OCI-M2 (cell line): Measurements from ENCODE around the gene SLC23A2.
"Not testable (repeated sequence)": the region's sequence is repeated elsewhere in the genome, so short reads cannot be mapped to it uniquely, and the experiment has no call there.

Experiments
- DNase-seq: peaks from one replicate; lab custom pipeline; 2025; ENCODE audit not compliant: unreplicated experiment; lab: John Stamatoyannopoulos, UW

The SLC23A2 gene

DNA sequence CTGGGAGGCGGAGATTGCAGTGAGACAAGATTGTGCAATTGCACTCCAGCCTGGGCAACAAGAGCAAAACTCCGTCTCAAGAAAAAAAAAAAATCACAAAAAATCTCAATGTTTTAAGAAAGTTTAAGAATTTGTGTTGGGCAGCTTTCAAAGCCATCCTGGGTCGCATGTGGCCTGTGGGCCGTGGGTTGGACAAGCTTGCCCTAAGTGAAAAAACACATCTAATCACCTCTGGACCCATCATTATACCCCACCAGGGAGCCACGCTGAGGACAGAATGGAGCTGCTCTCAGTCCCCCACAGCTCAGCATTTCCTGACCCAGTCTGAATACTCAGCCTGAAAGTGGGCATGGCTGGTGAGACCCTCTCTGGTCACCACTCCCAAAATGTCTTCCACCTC is 150.3 kb downstream of the SLC23A2 start:
- no peak for DNase-seq

DNA sequence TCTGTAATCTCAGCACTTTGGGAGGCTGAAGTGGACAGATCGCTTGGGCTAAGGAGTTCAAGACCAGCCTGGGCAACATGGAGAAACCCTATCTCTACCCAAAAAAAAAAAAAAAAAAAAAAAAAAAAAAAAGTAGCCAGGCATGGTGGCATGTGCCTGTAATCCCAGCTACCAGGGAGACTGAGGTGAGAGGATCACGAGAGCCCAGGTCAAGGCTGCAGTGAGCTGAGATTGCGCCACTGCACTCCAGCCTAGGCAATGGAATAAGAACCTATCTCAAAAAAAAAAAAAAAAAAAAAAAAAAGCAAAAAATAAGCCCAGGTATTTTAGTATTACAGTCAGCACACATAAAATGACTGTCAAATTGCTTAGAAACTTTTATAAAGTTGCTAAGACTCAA is 152.5 kb downstream of the SLC23A2 start:
- not testable (repeated sequence) for DNase-seq

DNA sequence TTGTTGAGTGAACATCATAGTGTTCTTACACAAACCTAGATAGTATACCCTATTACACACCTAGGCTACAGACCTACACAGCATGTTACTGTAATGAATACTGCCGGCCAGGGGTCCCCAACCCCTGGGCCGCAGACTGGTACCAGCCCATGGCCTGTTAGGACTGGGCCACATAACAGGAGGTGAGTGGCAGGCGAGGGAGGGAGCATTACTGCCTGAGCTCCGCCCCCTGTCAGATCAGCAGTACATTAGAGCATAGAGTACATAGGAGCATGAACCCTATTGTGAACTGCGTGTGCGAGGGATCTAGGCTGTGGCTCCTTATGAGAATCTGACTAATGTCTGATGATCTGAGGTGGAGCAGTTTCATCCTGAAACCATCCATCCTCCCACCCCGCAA is 153.3 kb downstream of the SLC23A2 start:
- DNase-seq: no peak

DNA sequence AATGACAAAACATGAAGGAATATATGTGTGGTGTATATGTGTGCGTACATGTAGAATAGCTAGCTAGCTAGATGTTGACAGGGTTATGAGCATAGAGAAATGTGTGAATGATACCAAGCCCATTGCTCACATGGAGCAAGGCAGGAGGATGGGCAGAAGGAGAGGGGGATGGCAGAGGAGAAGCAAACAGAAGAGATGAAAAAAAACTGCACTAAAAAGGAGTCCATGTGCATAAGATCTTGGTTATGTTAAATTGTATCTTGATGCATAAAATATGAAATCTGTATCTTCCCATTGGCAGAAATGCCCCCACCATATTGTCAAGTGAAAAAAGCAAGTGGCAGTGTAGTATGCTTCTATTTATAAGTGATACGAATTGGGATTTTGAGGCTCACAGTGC is 154.5 kb downstream of the SLC23A2 start:
- DNase-seq: no peak

DNA sequence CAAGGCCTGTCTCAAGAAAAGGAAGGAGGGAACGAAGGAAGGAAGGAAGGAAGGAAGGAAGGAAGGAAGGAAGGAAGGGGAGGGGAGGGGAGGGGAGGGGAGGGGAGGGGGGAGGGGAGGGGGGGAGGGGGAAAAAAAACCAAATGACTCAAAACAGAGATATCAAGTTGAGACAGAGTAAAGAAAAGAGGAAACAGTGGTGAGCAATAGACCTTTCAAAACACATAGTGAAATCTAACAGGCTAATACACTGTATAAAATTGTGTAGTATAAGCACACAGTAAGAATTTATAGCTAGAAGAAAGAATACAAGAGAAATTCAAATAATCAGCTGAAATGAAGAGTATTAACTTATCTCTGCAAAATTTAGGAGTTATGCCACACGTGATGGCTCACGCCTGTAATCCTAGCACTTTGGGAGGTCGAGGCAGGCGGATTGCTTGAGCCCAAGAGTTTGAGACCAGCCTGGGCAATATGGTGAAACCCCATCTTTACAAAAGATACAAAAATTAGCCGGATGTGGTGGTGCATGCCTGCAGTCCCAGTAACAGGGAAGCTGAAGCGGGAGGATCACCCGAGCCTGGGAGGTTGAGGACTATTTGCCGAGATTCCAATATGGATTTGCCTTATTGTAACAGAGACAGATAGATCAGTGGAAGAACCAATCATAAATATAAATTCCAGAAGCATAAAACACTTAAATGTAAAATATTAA is 156.4 kb downstream of the SLC23A2 start:
- DNase-seq: no peak

DNA sequence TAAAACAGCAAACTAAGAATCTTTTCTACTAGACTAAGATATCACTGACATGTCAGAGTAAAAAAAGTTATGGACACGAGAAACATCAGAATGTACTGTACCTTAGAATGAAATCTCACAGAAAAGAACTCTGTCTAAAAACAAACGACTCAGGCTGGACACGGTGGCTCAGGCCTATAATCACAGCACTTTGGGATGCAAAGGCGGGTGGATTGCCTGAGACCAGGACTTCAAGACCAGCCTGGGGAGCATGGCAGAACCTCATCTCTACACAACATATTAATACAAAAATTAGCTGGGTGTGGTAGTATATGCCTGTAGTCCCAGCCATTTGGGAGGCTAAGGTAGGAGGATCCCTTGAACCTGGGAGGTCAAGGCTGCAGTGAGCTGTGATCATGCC is 157.0 kb downstream of the SLC23A2 start:
- no peak for DNase-seq

DNA sequence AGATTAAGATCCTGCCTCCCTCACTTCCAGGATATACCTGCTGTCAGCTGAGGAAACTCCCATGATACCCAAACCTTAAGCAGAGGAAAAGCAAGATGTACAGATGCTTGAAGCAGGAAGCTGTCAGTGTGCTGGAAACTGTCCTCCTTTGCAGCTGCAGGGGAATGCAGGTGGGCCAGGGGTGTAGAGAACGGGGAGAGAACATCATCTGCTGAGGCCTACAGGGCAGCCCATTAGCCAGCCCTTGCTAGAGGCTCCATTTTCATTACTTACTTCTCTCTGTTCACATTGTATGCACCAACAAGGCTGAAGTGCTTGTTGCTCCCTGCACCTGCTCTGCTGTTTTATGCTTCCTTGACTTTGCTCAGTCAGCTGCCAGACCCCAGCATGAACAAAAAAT is 160.5 kb downstream of the SLC23A2 start:
- DNase-seq: no peak

DNA sequence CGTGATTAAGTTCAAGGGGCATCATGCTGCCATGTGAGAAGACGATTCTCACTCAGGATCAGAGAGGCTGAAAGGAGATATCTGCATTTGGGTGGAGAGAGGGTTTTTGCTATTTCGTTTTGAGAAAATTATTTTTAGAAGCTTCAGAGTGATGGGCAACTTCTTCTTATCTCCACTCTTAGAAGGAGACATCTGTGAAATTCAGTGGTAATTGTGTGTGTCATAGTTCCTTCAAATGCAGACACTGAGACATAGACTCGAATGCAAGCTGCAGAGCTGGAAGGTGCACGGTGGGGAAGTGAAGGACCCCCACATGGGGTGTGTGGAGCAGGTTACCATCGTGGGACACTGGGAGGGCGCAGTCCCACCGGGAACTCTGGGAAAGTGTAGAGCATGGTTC is 162.8 kb downstream of the SLC23A2 start:
- no peak for DNase-seq

DNA sequence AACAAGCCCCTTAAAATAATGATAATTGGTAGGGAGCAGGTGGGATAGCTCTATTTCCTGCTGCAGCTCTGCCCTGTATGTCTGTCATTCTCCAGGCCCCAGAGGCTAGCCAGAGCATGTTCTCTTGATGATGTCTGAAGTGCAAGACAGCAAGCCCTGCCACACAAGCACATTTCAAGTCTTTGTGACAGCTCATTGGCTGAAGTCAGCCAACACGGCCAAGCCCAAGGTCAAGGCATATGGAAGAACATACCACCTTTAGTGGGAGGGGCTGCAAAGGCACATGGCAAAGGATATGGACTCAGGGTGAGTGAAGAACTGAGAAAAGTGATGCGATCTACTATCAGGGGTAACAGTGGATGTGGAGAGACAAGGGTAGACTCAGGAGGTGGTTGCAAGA is 163.6 kb downstream of the SLC23A2 start:
- no peak for DNase-seq

DNA sequence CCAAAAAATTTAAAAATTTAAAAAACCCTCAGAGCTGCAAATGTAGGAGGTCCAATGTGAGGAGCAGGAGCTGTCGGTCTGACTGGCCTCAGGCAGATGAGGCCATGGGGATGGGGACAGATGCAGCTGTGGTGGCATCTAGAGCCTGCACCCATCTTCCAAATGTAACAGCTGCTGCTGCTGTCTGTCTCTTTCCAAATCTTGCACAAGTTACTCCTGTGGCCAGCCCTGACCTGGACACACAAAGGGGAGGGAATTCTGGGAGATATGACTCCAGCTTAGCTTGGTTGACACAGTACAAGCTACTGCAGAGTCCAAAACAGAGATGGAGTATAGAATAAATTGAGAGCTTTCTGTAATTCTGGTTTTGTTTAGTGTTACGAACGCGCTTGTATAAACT is 164.4 kb downstream of the SLC23A2 start:
- DNase-seq: no peak

DNA sequence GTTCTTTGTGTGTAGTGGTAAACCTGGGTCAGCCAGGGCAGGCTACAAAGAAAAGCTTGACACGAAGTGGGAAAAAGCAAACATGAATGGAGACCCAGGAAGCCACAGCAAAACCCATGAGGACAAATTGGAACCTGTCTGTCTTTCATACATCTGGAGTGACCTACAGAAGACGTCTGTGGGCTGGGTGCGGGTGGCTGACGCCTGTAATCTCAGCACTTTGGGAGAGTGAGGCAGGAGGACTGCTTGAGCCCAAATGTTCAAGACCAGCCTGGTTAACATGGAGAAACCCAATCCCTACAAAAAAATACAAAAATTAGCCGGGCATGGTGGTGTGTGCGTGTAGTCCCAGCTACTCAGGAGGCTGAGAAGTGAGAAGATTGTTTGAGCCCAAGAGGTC is 164.8 kb downstream of the SLC23A2 start:
- no peak for DNase-seq

DNA sequence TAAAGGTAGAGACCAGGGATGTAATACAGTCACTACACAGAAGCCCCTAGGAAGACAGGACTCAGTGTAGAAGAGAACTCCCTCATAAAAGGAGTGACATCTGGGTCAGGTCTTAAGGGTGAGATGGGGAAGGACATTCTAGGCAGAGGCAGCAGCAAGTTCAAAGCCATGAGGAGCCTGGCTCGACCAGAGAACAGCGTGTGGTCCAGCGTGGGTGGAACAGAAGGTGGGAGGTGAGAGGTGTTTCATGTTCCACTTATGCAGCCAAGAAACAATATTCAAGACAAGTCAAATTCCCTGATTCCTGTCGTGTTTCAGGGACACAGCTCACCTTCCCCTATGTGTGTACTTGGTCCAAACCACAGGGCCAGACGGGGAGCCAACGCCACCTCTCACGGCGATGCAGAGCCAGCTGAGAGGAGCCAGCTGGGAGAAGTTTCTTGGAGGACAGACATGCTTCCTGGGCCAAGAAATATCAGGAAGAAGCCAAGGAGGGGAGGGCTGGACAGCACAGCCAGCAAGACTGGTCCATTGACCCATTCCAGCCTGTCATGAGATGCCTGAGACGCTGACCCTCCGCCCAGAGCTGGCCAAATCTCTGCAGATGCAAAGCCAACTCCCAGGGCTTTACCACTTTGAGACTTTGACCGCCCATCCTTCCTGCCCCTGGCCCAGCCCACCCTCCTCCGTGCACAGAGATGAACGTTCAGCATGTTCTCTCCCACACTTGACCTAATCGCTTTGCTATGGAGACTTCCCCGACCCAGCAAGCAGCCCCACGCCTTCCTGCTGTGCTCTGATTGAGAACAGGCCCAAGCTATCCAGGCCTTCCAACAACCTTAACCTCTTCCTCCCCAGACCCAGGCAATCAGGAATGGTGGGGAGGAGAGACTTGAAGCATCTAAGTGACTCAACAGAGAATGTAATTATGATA is 165.8 kb downstream of the SLC23A2 start:
- no peak for DNase-seq

DNA sequence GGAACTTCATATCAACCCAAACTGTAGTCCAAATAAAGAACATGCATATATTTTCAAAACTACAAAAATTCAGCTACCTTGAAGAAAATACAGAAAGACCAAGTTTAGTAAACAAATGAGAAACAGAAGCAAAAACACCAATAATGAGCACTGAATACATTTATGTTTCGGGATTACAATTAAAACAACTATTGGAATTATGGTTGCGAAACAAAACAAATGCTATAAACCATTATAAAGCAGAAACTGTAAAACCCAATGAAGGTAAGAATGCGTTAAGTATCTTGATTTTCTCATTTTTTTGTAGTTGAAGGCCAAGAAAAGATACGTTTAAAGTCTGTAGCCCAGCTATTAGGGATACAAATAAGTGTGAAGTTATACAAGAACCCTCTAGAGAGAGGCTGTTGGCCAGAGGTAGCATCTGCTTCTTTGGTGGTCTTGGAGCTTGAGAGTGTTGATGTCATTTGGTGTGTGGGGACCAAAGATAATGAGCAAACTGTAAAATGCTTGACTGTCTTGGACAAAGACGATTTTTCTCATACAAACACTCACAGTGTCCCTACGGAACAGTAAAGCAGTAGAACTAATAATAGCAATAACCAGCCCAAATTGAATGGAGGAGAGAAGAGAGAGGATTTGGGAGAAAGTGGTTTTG is 168.1 kb downstream of the SLC23A2 start:
- no peak for DNase-seq

DNA sequence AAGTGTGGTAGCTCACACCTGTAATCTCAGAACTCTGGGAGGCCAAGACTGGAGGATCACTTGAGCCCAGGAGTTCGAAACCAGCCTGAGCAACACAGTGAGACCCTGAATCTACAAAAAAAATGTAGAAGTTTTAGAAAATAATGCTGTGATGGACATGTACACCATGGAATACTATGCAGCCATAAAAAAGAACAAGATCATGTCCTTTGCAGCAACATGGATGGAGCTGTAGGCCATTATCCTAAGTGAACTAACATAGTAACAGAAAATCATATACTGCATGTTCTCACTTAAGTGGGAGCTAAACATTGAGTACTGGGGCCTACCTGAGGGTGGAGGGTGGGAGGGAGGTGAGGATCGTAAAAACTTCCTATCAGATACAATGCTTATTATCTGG is 168.8 kb downstream of the SLC23A2 start:
- no peak for DNase-seq

DNA sequence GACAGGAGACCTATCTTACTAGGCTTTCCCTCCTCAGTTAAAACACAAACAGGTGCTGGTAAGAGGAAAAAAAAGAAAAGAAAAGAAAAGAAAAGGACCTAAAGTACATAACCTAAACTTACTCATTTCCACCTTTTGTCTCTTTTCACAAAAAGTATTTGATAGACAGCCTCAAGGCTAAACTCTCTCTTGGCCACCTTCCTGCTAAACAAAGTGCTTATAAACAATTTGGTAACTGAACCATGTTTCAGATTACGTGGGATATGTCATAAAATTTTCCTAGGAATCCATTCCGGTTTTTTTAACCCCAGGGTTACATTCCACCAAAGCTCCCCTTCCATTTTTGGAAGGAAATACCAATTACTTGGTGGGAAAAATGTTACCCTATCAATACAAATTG is 170.6 kb downstream of the SLC23A2 start:
- no peak for DNase-seq

DNA sequence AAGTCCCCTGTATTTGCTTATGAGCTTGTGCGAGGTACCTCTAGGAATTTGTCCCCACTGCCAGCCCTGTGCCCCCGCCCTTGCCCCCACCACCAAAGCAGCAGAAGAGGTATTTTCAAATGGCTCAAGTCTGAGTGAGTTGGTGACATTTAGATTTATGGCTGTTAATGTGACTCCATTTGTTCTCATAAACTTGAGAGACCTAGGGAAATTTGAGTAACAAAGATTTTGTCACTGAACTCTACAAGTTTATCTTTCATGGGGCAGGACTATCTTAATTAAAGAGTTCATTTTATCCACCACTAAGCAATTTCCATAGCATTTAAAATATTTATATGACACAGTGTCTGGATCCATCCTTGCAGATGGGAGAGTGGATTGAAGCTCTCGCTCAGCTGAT is 171.1 kb downstream of the SLC23A2 start:
- DNase-seq: no peak

DNA sequence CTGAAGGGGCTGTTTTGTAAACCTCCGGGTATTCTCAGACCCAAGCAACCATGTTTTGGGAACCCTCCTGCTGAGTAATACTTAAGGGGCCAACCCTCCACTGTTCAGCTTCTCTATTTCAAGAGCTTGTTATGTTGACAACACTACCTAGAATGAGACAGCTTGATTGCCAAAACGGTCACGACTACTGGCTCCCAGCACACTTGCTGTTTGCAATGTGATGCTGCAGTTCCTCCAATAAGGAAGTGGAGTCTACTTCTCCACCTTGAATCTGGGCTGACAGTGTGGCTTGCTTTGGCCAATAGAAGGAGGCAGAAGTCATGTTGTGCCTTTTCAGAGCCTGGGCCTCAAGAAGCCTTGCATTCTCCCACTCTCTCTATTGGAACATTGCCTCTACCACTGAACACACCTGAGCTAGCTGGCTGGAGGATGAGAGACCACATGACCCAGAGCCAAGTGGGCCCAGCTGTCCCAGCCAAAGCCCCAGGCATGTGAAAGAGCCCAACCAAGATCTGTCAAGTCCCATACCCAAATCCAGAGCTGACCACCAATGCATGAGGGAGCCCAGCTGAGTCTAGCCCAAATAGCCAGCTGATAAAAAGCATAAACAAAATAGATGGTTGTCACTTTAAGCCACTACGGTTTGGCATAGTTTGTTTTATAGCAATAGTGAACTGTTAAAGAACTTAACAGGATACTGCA is 171.6 kb downstream of the SLC23A2 start:
- no peak for DNase-seq

DNA sequence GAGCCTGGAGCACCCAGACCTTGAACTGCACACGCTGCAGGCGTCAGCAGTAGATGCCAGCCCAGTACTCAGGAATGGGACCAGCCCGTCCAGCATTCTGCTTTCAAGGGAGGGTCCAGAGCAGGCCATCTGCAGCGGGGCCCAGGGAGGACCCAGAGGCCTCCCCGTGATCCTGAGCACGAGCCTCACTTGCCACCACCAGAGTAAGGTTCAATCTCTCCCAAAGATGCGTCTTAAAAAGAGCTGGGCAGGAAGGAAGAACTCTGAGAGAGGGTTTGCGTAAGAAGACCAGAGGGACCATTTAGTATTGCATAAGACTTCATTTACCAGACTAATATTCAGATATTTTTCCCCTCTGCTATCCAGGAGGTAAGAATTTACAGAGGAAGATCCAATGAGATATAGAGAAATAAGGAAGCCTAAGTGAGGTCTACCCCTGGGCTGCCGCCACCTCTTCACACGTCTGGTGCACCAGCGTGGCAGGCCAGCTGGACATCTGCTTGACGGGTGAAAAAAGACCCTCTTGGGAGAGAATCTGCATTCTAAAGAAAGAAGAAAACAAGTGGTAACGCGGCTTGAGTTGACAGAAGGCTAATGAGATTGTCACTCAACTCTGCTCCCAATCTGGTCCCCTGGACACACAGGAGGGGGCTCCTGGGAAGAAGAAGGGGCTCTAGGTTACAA is 172.3 kb downstream of the SLC23A2 start:
- DNase-seq: no peak

DNA sequence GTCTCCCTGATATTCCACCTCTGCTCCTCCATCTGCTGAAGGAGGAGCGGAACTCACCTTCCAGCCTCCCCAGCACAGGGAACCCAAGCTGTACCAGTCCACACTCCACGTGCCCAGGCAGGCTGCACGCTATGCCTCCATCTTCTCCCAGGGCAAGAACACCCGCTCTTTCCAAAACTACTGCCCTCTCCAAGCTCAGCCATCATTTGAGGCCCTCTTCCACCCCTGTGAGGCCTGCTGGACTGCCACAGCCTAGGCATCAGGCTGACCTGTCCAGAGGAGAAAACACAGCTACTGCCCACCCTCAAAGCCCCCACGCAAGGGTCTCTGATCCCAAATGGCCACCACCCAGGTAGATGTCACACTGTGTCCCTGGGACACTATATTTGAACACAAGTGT is 179.7 kb downstream of the SLC23A2 start:
- DNase-seq: no peak

DNA sequence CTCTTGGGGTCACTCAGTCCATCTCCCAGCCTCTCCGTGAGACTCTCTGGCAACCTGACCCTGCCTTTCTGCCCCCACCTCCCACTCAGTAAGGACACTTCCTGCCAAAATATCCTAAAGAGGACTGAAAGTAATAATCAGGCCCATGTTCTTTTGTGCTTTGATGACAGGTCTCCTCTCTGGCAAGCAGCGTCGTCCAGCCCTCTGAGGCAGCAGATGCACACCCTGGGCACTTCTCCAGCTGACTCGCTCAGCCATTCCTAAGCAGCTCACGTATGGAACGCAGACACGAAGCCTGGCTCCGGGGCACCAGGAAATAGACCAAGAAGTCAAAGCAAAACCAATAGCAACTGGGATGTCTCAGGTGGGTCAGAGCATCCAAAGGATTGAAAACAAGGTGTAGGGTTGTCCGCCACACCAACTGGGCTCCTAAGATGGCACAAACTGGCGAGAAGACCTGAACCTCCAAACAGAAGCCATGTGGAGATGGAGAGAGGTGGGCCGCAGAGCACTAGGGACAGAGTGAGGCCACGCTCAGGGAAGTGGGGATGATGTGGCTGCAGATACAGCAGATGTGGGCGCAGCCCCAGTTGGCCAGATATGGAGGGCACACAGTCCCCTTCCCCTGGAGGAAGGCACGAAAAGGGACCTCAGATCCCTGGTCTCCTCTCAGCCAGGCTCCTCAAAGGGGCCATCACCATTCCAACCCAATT is 180.3 kb downstream of the SLC23A2 start:
- DNase-seq: no peak
